Measurements from ENCODE around the gene CCDC50.

GRCh38 chr3:191355406-191355805 is 26.2 kb downstream of the CCDC50 start:
- TF ChIP-seq CTCF (IDR thresholded peaks at IDR 0.05) (no peak), POLR2A (IDR thresholded peaks at IDR 0.05) (no peak)

Data from adrenal gland (tissue), 5 donors.